WTC11 (cell line): ENCODE data around the gene RUSC2. TPM values are rescaled to one million over a fixed set of nuclear protein-coding genes. Genes with fewer than 3 reads are reported as not detected.

Source experiments
- ATAC-seq: fragments of 200-7000 bp; cut with Tn5 transposase; 2 replicates; pipeline ENCODE4 v1.10.0; 2021; ENCODE audit warnings: mild to moderate bottlenecking, moderate library complexity
- CTCF ChIA-PET: fragments of 300-600 bp; sonication (Branson Sonifier 250); formaldehyde crosslinking; loops from one replicate; lab custom pipeline; 2021; ENCODE audit warnings: antibody characterized with exemption; lab: Charles Lee
- POLR2A ChIA-PET: fragments of 350-600 bp; sonication (Branson Sonifier 250); formaldehyde crosslinking; loops from one replicate; lab custom pipeline; 2021; ENCODE audit warnings: antibody characterized with exemption; lab: Charles Lee
- DNase-seq: peaks from one replicate; pipeline ENCODE4 v3.0.0; 2021; ENCODE audit warnings: low spot score
- H3K27ac Mint-ChIP-seq: 2 replicates; pipeline ENCODE4 v1.8.0; 2021; ENCODE audit warnings: mixed read lengths
- H3K27me3 Mint-ChIP-seq: 2 replicates; pipeline ENCODE4 v1.8.0; 2021; ENCODE audit warnings: low read depth, mild to moderate bottlenecking, moderate library complexity, mixed read lengths
- H3K36me3 Mint-ChIP-seq: 2 replicates; pipeline ENCODE4 v1.8.0; 2021; ENCODE audit warnings: mixed read lengths
- H3K4me1 Mint-ChIP-seq: 2 replicates; pipeline ENCODE4 v1.8.0; 2022; ENCODE audit warnings: mixed read lengths
- H3K4me3 Mint-ChIP-seq: 2 replicates; pipeline ENCODE4 v1.8.0; 2021; ENCODE audit warnings: mild to moderate bottlenecking, moderate library complexity, mixed read lengths
- H3K9me3 Mint-ChIP-seq: 2 replicates; pipeline ENCODE4 v1.8.0; 2021; ENCODE audit warnings: mixed read lengths
- CDX4 ChIP-seq: fragments of 250-450 bp; sonication (Bioruptor Pico); IDR thresholded peaks from 2 replicates; pipeline ENCODE4 v1.9.0; 2021; ENCODE audit warnings: moderate library complexity, mild to moderate bottlenecking, inconsistent platforms, borderline replicate concordance
- CREB1 ChIP-seq: sonication (generic); formaldehyde crosslinking; IDR thresholded peaks from 2 replicates; pipeline ENCODE4 v1.8.0; 2023; ENCODE audit warnings: mild to moderate bottlenecking, missing genetic modification reagents
- CREM ChIP-seq: sonication (generic); formaldehyde crosslinking; IDR thresholded peaks from 2 replicates; pipeline ENCODE4 v1.8.1; 2022; ENCODE audit warnings: mild to moderate bottlenecking, missing genetic modification reagents, moderate library complexity
- CTCF ChIP-seq: fragments of 200-600 bp; IDR thresholded peaks from 2 replicates; pipeline ENCODE4 v1.8.0; 2022; ENCODE audit warnings: antibody characterized with exemption
- ELF4 ChIP-seq: sonication (generic); formaldehyde crosslinking; IDR thresholded peaks from 2 replicates; pipeline ENCODE4 v1.8.1; 2022; ENCODE audit warnings: low read depth, mild to moderate bottlenecking, moderate library complexity, missing genetic modification reagents
- EMX1 ChIP-seq: fragments of 250-450 bp; sonication (Bioruptor Pico); IDR thresholded peaks from 2 replicates; pipeline ENCODE4 v1.8.0; 2021; ENCODE audit warnings: mild to moderate bottlenecking
- FOXJ3 ChIP-seq: sonication (generic); formaldehyde crosslinking; IDR thresholded peaks from 2 replicates; pipeline ENCODE4 v1.9.0; 2021; ENCODE audit warnings: missing genetic modification reagents, mild to moderate bottlenecking, borderline replicate concordance
- FOXP1 ChIP-seq: sonication (generic); formaldehyde crosslinking; IDR thresholded peaks from 2 replicates; pipeline ENCODE4 v1.8.0; 2022; ENCODE audit warnings: missing genetic modification reagents, mild to moderate bottlenecking, moderate library complexity, borderline replicate concordance
- NFE2L1 ChIP-seq: sonication (generic); formaldehyde crosslinking; IDR thresholded peaks from 2 replicates; pipeline ENCODE4 v1.8.1; 2023; ENCODE audit warnings: missing genetic modification reagents
- NFYB ChIP-seq: sonication (generic); formaldehyde crosslinking; conservative IDR thresholded peaks from 2 replicates; pipeline ENCODE4 v1.8.0; 2022; ENCODE audit warnings: low read depth, missing genetic modification reagents
- NR2C2 ChIP-seq: sonication (generic); formaldehyde crosslinking; IDR thresholded peaks from 2 replicates; pipeline ENCODE4 v1.8.0; 2022; ENCODE audit warnings: mild to moderate bottlenecking, missing genetic modification reagents
- RORB ChIP-seq: fragments of 250-450 bp; sonication (Bioruptor Pico); IDR thresholded peaks from 2 replicates; pipeline ENCODE4 v1.9.0; 2021; ENCODE audit warnings: mild to moderate bottlenecking
- SMAD3 ChIP-seq: sonication (generic); formaldehyde crosslinking; IDR thresholded peaks from 2 replicates; pipeline ENCODE4 v1.8.0; 2022; ENCODE audit warnings: missing genetic modification reagents, mild to moderate bottlenecking, borderline replicate concordance
- SOX15 ChIP-seq: fragments of 250-450 bp; sonication (Bioruptor Pico); IDR thresholded peaks from 2 replicates; pipeline ENCODE4 v1.9.0; 2021; ENCODE audit warnings: mild to moderate bottlenecking
- STAT6 ChIP-seq: sonication (generic); formaldehyde crosslinking; conservative IDR thresholded peaks from 2 replicates; pipeline ENCODE4 v1.8.1; 2023; ENCODE audit warnings: mild to moderate bottlenecking, low read depth, missing genetic modification reagents, moderate library complexity
- ZBTB21 ChIP-seq: sonication (generic); formaldehyde crosslinking; IDR thresholded peaks from 2 replicates; pipeline ENCODE4 v1.8.1; 2023; ENCODE audit warnings: mild to moderate bottlenecking, missing genetic modification reagents, borderline replicate concordance
- ZNF138 ChIP-seq: sonication (generic); formaldehyde crosslinking; conservative IDR thresholded peaks from 2 replicates; pipeline ENCODE4 v1.8.1; 2022; ENCODE audit warnings: mild to moderate bottlenecking, moderate library complexity, missing genetic modification reagents
- ZNF423 ChIP-seq: fragments of 250-450 bp; sonication (Bioruptor Pico); IDR thresholded peaks from 2 replicates; pipeline ENCODE4 v2.1.2; 2022; ENCODE audit warnings: mild to moderate bottlenecking, moderate library complexity
- ZNF512 ChIP-seq: sonication (generic); formaldehyde crosslinking; IDR thresholded peaks from 2 replicates; pipeline ENCODE4 v1.8.1; 2022; ENCODE audit warnings: missing genetic modification reagents, borderline replicate concordance
- total RNA-seq: library from RNA; stranded (reverse); gene quantifications from 3 replicates; pipeline ENCODE4 v1.2.3, GENCODE V29; 2021
- TF ChIP-seq, protein P1 (sequence below): sonication (generic); formaldehyde crosslinking; IDR thresholded peaks from 2 replicates; pipeline ENCODE4 v1.8.0; 2022; ENCODE audit warnings: mild to moderate bottlenecking, missing genetic modification reagents
- TF ChIP-seq, protein P2 (sequence below): sonication (generic); formaldehyde crosslinking; IDR thresholded peaks from 2 replicates; pipeline ENCODE4 v1.8.0; 2022; ENCODE audit warnings: mild to moderate bottlenecking, missing genetic modification reagents
- TF ChIP-seq, protein P3 (sequence below): fragments of 250-450 bp; sonication (Bioruptor Pico); conservative IDR thresholded peaks from 2 replicates; pipeline ENCODE4 v1.9.0; 2021; ENCODE audit warnings: mild to moderate bottlenecking

The RUSC2 gene
- total RNA-seq, 1 experiment from 2014 or later: 9.4 TPM

GRCh38 chr9:35515766-35516165 is 25.9 kb downstream of the RUSC2 start:
- Mint-ChIP-seq H3K27me3 (no peaks in the 10 kb centered on the region), H3K36me3 (no peaks in the 10 kb centered on the region)
- POLR2A ChIA-PET: no interaction called here
- ATAC-seq: no peak
- CTCF ChIA-PET: interaction anchor here (0.7 to 1.0 kb wide), 2 partner anchors 38 to 215 kb away, joined by 3 to 4 read pairs; no protein-coding TSS in a partner anchor
- TF ChIP-seq CTCF: no peak
- no peak for TF ChIP-seq SOX15 (CRISPR knock-in tag)
- TF ChIP-seq SMAD3 (CRISPR knock-in tag): no peak
- TF ChIP-seq ZBTB21 (CRISPR knock-in tag): no peak
- no peak for TF ChIP-seq STAT6 (CRISPR knock-in tag)
- TF ChIP-seq, all 79 proteins: peak for 0
- no peak for DNase-seq
- H3K4me1 Mint-ChIP-seq: peaks cover 46% of the 10 kb centered on the region
- no peak overlapping the region for H3K4me3 Mint-ChIP-seq
- H3K9me3 Mint-ChIP-seq: no peaks in the 10 kb centered on the region
- no peak overlapping the region for H3K27ac Mint-ChIP-seq

GRCh38 chr9:35516479-35516878 is 26.6 kb downstream of the RUSC2 start:
- POLR2A ChIA-PET: no interaction called here
- Mint-ChIP-seq H3K9me3 (no peaks in the 10 kb centered on the region), H3K27ac (no peak overlapping the region; the same call in 1 of the 2 replicates), H3K27me3 (no peaks in the 10 kb centered on the region), H3K36me3 (no peaks in the 10 kb centered on the region), H3K4me3 (no peak overlapping the region), H3K4me1 (peaks cover 47% of the 10 kb centered on the region)
- CTCF ChIA-PET: interaction anchor here (0.7 to 1.0 kb wide), 2 partner anchors 37 to 214 kb away, joined by 3 to 4 read pairs; no protein-coding TSS in a partner anchor
- DNase-seq (no peak), ATAC-seq (no peak)
- TF ChIP-seq NR2C2 (no peak), FOXP1 (no peak), ELF4 (CRISPR knock-in tag) (no peak), RORB (CRISPR knock-in tag) (no peak), ZNF512 (CRISPR knock-in tag) (no peak), EMX1 (CRISPR knock-in tag) (no peak), ZNF423 (CRISPR knock-in tag) (no peak), FOXJ3 (no peak), CREM (CRISPR knock-in tag) (no peak), ZNF138 (CRISPR knock-in tag) (no peak), CREB1 (no peak), NFE2L1 (CRISPR knock-in tag) (no peak), CDX4 (CRISPR knock-in tag) (no peak), NFYB (no peak)
- TF ChIP-seq, protein P1, sequence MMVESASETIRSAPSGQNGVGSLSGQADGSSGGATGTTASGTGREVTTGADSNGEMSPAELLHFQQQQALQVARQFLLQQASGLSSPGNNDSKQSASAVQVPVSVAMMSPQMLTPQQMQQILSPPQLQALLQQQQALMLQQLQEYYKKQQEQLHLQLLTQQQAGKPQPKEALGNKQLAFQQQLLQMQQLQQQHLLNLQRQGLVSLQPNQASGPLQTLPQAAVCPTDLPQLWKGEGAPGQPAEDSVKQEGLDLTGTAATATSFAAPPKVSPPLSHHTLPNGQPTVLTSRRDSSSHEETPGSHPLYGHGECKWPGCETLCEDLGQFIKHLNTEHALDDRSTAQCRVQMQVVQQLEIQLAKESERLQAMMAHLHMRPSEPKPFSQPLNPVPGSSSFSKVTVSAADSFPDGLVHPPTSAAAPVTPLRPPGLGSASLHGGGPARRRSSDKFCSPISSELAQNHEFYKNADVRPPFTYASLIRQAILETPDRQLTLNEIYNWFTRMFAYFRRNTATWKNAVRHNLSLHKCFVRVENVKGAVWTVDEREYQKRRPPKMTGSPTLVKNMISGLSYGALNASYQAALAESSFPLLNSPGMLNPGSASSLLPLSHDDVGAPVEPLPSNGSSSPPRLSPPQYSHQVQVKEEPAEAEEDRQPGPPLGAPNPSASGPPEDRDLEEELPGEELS (CRISPR knock-in tag): no peak
- TF ChIP-seq, protein P2, sequence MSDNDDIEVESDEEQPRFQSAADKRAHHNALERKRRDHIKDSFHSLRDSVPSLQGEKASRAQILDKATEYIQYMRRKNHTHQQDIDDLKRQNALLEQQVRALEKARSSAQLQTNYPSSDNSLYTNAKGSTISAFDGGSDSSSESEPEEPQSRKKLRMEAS (CRISPR knock-in tag): no peak
- TF ChIP-seq, protein P3, sequence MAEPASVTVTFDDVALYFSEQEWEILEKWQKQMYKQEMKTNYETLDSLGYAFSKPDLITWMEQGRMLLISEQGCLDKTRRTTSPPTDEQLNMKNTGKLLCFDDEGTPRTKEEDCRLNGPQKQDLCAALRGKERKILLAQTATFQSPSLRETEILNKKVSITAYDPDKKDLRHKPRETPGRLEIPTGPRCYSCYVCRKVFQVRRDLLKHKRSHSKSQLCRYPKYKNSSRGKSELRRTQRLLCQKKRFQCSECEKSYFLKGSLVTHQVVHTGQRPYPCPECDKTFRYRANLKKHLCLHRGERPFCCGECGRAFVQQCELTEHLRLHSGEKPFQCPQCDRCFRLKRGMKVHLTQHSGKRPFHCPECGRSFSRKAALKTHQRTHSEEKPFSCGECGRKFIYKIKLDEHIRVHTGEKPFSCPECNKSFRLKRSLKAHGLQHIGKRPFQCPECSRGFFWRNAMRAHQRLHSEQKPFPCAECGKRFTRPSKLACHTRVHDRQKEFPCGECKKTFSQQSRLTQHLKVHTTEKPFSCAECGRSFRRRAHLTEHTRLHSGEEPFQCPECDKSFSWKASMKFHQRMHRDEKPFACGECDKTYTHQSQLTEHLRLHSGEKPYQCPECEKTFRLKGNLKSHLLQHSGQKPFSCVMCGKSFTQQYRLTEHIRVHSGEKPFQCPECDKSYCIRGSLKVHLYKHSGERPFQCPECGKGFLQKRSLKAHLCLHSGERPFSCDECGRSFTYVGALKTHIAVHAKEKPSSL (CRISPR knock-in tag): no peak
